Astrocyte of the spinal cord (primary cell): ENCODE results near the gene GALNT10.

ENCODE experiments used
- DNase-seq: peaks from one replicate; pipeline ENCODE4 v3.0.0; 2011; ENCODE audit warnings: low read depth, low spot score
- H3K4me3 ChIP-seq: 2 replicates; pipeline ENCODE4 v1.5.1; 2011; ENCODE audit warnings: low read depth, mild to moderate bottlenecking, low read length, moderate library complexity
- in situ Hi-C: cut with HindIII; loops from 2 replicates; pipeline ENCODE4 v1.10.0; 2017; ENCODE audit warnings: low sequenced_read_pairs
- TF ChIP-seq, protein P1 (sequence below): IDR thresholded peaks from 2 replicates; pipeline ENCODE4 v1.5.1; 2012; ENCODE audit warnings: low read depth, mild to moderate bottlenecking, low read length, inconsistent platforms

GALNT10 gene

DNA sequence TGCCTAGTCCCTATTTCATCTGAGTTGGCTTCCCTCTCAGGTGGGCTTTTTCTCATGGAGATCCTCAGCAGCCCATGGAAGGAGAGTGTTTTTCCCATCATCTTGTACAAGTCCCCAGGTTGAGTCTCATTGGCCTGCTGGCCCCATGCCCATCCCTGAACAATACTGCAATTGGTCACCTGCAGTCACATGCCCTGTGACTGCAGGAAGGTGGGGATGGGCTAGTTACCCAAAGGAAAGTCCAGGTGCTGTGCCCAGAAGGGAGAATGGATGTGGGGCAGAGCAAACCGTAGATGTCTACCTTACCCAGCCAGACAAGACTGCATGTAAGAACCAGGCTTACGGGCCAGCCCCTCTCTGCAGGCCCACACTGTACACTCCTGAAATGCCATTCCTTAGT lies 201.3 kb downstream of the GALNT10 start:
- no peak overlapping the region for H3K4me3 ChIP-seq
- TF ChIP-seq, protein P1, sequence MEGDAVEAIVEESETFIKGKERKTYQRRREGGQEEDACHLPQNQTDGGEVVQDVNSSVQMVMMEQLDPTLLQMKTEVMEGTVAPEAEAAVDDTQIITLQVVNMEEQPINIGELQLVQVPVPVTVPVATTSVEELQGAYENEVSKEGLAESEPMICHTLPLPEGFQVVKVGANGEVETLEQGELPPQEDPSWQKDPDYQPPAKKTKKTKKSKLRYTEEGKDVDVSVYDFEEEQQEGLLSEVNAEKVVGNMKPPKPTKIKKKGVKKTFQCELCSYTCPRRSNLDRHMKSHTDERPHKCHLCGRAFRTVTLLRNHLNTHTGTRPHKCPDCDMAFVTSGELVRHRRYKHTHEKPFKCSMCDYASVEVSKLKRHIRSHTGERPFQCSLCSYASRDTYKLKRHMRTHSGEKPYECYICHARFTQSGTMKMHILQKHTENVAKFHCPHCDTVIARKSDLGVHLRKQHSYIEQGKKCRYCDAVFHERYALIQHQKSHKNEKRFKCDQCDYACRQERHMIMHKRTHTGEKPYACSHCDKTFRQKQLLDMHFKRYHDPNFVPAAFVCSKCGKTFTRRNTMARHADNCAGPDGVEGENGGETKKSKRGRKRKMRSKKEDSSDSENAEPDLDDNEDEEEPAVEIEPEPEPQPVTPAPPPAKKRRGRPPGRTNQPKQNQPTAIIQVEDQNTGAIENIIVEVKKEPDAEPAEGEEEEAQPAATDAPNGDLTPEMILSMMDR: no peak
- in situ Hi-C loops: no loop called here
- no peak for DNase-seq

DNA sequence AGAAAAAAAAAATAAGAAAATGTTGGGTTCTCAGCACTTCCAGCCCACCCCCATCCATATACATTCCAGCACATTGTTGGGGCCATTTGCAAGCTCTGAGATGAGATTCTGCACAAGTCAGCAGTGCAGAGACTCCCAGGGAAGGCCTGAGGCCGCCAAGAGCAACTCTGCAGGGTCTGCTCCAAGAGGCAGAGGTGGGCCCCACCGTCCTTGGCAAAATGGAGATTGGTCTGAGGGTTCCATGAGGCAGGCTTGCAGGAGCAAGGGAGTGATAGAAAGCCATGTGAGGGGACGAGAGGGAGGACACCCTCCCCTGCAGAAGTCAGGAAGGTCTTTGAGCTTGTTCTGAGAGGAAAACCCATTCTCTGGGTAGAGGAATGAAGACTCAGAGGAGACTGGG lies 203.3 kb downstream of the GALNT10 start:
- H3K4me3 ChIP-seq: no peak overlapping the region
- in situ Hi-C loops: no loop called here
- DNase-seq: no peak
- TF ChIP-seq, protein P1: no peak

DNA sequence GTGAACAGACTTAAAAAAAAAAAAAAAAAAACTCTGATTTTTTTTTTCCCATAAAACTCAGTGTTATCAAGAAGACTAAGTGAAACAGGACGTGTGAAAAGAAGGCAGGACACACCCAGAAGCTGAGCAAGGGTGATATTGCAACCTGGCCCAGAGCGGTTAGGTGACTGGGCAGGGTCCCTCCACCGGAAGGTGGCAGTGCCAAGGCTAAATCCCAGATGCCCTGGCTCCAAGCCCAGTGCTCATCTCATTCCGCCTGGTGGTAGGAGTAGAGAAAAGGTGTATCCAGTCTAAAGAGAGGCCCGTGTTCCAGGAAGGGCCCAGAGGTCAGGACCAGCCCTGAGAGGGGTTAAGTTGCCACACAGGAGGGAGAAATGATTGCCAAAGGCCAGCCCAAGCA lies 203.8 kb downstream of the GALNT10 start:
- DNase-seq: no peak
- TF ChIP-seq, protein P1: no peak
- no peak overlapping the region for H3K4me3 ChIP-seq
- in situ Hi-C loops: no loop called here

DNA sequence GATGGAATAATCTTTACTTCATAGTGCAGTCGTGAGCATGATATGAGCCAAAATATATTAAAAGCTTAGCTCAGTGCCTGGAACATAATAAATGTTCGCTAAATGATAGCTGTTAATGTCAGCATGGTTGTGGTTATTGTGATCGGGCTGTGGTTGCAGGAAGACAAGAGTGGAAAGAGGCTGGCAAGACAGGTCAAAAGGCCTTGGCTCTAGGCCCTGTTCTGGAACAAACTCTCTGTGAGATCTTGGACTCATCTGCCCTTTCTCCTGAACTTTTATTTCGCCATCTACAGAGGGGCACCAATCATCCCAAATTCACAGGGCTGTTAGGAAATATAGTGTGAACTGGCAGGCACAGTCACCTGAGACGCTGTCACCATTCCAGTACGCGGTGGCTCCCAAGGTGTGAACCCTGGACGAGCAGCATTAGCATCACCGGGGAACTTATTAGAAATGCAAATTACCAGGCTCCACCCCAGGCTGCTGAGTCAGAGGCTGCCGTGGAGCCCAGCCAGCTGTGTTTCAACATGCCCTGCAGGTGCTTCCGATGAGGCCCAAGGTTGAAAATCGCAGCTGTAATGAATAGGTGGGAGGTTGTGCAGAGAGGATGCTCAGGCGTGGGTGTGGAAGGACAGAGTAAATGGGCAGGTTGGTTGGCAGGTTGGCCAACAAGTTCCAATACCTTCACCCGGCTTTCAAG lies 205.0 kb downstream of the GALNT10 start:
- no peak overlapping the region for H3K4me3 ChIP-seq
- in situ Hi-C loops: no loop called here
- peak; percentile 34 for DNase-seq
- TF ChIP-seq, protein P1: no peak

DNA sequence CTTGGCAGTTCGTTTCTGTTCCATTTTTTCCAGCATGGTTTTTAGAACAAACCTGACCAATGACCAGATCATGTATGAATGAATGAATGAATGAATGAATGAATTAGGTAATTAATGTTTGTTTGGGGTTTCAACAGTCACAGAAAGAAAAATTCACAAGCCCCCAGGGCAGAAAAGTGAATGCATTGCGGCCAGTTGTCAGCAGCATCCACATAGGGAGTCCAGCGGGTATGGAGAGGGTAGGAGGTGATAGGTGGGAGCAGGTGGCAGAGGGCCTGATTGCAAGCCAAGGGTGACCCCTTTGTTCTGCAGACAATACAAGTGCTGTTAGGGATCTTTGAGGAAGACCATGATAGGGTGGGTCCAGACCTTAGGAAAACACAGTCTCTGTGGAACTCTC lies 205.6 kb downstream of the GALNT10 start:
- in situ Hi-C loops: no loop called here
- no peak overlapping the region for H3K4me3 ChIP-seq
- TF ChIP-seq, protein P1: no peak
- DNase-seq: no peak

DNA sequence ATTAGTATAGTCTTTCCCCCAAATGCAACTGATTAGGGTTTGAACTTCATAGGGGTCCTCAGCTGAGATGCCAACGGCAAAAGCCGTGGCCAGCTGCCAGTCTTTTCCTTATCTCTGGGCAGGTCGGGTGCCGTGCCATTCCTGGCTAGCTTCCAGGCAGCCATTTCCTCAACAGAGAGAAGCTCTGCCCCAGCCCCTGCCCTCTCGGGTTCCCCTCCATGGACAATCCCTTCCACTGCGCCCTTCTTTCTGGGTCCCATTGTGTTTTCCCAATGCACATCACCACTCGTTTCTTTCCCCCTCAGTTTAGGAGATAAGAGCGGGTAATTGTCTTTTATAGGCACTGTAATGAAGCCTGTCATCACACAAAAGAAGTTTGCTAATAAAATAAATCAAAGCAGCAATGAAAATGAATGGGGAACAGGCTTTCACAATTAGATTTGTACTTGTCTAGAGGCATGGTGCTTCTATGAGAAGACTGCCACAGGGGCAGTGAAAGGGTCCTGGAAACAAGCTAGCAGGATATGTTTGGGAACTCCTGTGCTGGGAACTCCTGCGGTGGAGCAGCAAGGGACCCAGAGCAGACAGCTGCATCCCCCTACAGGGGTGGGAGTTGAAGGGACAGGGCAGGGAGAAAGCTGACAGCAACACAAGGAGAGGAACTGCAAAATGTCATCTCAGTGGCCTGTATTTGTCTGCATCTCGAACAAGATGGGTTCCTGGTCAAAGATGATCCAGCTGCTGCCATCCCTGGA lies 207.3 kb downstream of the GALNT10 start:
- TF ChIP-seq, protein P1: no peak
- no peak for DNase-seq
- no peak overlapping the region for H3K4me3 ChIP-seq
- in situ Hi-C loops: no loop called here
